HG03196 (cell line): Measurements from ENCODE around the gene PTPRD.

Source experiments
- ATAC-seq: cut with Tn5 transposase; IDR thresholded peaks from one replicate; pipeline ENCODE4 v1.9.1; 2021; ENCODE audit not compliant: unreplicated experiment

PTPRD gene

DNA sequence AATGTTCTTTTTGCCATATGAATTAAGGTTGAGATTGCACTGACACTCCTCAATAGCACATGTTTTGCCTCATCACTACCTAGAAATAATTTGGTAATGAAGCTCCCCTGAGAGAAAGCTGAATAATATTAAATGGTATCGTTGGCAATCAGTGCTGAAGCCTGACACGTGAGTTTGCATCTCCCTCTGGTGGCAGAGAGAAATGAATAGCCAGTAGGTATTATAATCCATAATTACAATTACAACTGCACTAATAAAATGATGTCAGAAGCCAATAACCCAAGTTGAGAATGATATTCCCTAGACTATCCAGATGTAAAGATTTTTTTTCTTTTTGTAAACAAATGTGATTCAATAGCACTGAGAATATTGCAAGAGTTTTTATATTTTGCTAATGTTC, 700.3 kb downstream of the PTPRD start:
- ATAC-seq, result peak; percentile 59

- no peak for ATAC-seq
Measured at GRCh38 chr9:9905736-9906135, 707.1 kb downstream of the PTPRD start.

GRCh38 chr9:9904041-9904440, 708.8 kb downstream of the PTPRD start:
- no peak for ATAC-seq

GRCh38 chr9:9901624-9902023, 711.2 kb downstream of the PTPRD start:
- no peak for ATAC-seq

- ATAC-seq, result no peak
Measured at GRCh38 chr9:9893837-9894236, 719.0 kb downstream of the PTPRD start.

GRCh38 chr9:9892217-9892616, 720.6 kb downstream of the PTPRD start:
- peak; percentile 77 for ATAC-seq

GRCh38 chr9:9881692-9882091, 731.1 kb downstream of the PTPRD start:
- no peak for ATAC-seq

DNA sequence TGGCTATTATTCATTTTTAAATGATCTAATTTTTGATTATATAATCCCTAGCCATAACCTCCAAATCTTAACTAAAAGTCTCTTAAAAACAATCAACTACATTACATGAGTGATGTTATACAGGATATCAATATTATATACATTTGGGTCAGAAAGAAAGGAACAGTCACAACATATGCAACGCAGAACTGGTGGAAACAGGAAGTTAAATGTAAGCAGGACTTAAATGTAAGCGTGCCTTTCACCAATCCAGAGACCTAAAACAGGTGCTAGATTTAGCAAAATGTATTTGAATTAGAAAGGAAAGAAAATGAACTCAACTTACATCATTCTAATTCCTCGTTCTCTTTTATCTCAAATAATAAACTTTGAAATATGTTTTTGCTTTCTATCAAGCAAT, 738.5 kb downstream of the PTPRD start:
- no peak for ATAC-seq

DNA sequence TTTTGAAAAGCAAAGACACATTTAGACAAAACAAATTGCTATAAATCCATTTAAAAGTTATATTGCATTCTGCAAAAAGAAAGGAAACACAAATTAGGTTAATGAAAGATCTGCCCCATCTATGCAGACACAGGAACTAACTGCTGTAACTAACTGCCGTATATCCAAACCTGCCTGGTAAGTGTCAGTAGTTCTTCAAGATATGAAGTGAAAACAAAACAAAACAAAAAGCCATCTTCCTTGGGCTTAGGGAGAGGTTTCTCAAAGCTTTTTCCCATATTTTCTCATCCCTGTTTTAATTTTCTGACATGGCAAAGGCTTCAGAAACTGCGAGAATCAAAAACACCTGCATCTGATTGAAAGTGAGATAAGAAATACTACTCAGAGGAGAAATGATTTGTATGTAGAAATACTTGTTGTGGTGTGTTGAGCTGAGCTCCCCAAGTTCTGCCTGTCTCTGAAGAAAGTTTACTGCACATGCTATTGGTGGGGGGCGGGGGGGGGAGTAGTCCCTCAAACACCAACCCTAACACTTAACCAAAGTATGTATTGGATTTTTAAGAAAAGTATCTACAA, 750.5 kb downstream of the PTPRD start:
- no peak for ATAC-seq

GRCh38 chr9:9855177-9856078, 757.4 kb downstream of the PTPRD start:
- no peak for ATAC-seq

DNA sequence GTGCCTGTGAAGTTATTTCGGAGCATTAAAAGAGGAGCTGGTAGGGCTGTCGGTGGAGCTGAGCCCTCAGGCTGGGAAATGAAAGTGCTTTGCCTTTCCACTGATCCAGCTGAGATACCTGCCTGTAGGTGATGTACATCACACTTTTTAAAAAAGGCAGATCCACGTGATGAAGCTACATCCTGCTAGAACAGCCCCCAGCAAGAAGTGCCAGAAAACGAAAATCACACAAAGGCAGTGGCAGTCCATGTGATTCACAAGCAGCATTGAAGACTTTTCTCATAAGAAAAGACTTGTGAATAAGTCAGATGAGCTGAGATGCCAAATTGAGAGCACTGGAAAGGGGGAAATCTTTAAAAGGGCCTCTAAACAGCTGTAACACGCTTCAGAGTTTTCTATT, 765.1 kb downstream of the PTPRD start:
- no peak for ATAC-seq

DNA sequence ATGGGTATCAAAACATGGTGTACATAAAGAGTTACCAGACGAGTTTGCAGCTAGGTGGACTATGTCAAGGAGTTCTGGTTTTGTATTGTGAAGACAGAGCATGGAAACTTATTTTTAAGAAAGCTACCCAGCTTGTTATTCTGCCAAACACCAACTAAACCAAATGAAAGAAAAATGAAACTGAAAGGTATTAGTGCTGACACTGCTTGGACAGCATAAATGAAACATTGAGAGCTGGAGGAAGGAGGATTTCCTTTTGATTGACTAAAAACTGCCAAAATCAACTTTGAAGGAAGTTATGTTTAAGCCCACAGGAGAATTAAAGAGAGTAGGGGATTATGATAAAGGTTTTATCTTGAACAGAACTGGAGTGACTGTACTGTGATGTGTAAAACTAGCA, 766.2 kb downstream of the PTPRD start:
- ATAC-seq, result peak; percentile 91

DNA sequence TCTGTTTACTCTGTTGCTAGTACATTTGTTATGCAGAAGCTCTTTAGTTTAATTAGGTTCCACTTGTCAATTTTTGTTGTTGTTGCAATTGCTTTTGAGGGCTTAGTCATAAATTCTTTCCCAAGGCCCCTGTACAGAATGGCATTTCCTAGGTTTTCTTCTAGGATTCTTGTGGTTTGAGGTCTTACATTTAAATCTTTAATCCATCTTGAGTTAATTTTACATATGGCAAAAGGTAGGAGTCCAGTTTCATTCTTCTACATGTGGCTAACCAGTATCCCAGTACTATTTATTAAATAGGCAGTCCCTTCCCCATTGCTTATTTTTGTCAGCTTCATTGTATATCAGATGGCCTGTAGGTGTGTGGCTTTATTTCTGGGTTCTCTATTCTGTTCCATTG, 792.4 kb downstream of the PTPRD start:
- no peak for ATAC-seq

DNA sequence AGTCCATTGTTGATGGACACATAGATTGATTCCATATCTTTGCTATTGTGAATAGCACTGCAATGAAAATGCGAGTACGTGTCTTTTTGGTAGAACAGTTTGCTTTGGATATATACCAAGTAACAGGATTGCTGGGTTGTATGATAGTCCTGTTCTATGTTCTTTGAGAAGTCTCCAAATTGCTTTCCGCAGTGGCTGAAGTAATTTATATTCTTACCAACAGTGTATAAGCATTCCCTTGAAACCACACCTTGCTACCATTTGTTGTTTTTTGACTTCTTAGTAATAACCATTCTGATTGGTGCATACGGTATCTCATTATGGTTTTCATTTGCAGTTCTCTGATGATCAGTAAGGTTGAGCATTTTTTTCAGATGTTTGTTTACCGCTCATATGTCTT, 792.9 kb downstream of the PTPRD start:
- ATAC-seq, result no peak

GRCh38 chr9:9817176-9817575, 795.6 kb downstream of the PTPRD start:
- no peak for ATAC-seq

- no peak for ATAC-seq
Measured at GRCh38 chr9:9804109-9804508, 808.7 kb downstream of the PTPRD start.

DNA sequence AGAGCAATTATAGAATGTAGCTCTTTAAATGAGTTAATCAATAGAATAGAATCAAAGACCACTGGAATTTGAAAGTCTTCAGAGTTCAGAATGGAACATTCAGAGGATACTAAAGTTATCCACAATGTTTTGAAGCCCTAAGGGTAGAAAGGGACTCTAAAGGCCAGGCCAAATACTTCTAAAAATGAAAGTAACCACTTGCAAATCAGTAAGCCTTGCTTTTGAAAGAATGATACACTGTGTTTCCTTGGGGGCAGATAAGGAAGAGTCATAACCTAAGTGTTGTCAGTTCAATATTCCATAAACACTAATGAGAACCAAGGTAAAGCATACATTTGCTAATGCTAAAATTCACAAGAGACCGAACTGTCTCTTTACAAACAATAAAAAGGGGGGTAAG, 813.5 kb downstream of the PTPRD start:
- peak; percentile 58 for ATAC-seq

DNA sequence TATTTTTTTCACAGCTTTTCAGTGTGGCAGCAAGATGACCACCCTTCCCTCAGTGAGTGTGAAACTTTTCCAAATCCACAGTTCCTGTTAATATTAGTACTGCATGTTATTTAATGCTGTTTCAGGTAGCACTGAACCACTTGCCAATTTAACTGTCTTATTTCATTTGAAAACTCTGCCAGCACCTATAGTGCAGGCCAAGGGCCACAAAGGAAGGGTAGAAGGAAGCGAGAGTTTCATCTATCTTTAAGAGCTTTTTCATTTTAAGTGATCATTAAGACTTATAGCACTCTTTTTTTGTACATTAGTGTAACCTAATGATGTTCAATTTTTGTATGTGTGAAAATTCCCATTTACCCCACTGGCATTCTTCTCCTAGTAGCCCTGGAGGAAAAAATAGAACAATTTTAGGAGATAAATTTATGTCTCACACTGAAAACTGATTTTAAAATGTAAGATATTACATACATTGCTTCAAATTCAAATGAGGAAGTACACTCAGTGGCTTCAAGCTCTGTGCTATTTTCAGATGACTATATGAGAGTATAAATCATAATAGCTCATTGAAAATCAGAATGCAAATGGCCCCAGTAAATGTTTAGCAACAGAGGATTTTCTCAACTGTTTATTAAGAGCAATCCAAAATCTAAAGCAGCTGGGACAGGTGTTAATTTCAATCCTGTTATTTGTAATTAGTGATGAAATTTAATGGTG, 820.5 kb downstream of the PTPRD start:
- ATAC-seq, result peak; percentile 65

DNA sequence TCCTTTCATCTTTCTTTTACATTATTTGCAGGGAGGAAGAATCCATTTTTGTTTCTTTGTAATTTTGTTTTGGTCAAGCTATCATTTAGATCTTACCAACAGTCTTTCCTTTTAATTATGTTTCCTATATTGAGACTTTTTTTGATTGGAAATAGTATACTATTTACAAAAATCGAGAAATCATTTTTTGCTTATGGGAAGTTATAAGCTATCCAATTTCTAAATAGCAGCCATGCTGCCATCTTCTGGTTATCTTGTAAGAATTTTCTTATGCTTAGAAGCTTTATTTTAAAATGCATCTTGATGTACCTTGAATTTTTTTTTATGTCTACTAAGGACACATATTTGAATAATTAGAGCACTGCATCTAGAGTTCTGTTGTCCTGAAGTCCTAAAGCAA, 821.2 kb downstream of the PTPRD start:
- no peak for ATAC-seq

DNA sequence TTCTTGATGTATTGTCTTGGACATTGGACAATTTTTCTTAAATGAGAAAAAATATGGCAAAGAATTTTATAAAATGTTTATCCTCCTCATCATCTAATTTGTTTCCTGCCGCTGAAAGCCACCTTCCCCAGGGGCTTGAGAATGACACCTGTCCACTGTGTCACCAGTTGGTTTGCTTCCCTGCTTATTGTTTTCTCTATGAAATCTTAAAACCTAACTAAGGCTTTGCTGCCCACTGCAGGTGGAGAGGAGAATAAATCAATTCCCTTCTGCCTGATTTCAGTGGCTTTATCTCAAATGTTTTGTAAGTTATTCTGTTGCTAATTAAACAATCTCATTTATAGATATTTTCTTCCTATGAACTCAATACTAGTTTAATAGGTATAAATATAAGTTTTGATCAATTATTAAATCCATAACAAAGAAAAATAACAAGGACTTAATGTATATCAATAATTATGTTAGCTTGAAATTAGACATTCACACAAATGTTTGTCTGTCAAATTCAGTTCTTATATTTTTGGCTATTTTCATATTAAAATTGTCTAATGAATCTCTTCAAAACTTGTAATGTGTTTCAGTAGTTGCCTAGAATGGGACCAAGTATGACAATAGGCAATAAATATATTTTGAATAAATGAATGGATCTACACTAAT, 822.5 kb downstream of the PTPRD start:
- ATAC-seq, result peak; percentile 58

- no peak for ATAC-seq
Measured at GRCh38 chr9:9783711-9784110, 829.1 kb downstream of the PTPRD start.
